ENCODE data around the gene TMEM240. TPM values are rescaled to one million over a fixed set of nuclear protein-coding genes. Genes with fewer than 3 reads are reported as not detected.

The TMEM240 gene
- total RNA-seq, 2 experiments from 2014 or later: 0.76 to 2.1 TPM

GRCh38 chr1:1577367-1578011 is 37.1 kb upstream of the TMEM240 start:
- intact Hi-C loops (cut with micrococcal nuclease; ENCODE audit: unreplicated experiment): no loop called here
- Histone ChIP-seq H3K4me2 (ENCODE audit: low read length) (no peak overlapping the region), H3K79me2 (ENCODE audit: insufficient read depth, low read depth, low read length) (peaks cover 19% of the 10 kb centered on the region), H3K4me3 (ENCODE audit: low read depth, low read length, poor library complexity, severe bottlenecking) (no peak overlapping the region), H4K20me1 (ENCODE audit: insufficient read depth, low read length) (no peaks in the 10 kb centered on the region), H3K27ac (ENCODE audit: low read depth, low read length, poor library complexity, severe bottlenecking) (no peak overlapping the region), H3K4me1 (ENCODE audit: insufficient read depth, low read length, poor library complexity, severe bottlenecking) (peaks cover 7% of the 10 kb centered on the region), H3K9me3 (ENCODE audit: low read length) (no peaks in the 10 kb centered on the region), H3K36me3 (ENCODE audit: insufficient read depth, low read length) (peaks cover 7% of the 10 kb centered on the region), H3K9me2 (ENCODE audit: insufficient read depth, low read length) (no peaks in the 10 kb centered on the region), H2AFZ (ENCODE audit: low read length) (no peak overlapping the region)
- BruUV-seq (replicated peaks): no TSS peak
- ChIA-PET CTCF (ENCODE audit: unreplicated experiment) (no interaction called here), POLR2A (interaction anchor here (0.8 to 1.1 kb wide), 2 partner anchors 11 to 13 kb away, joined by 3 read pairs; no protein-coding TSS in a partner anchor)
- DNase-seq (ENCODE audit: low spot score): no peak
- TF ChIP-seq CTCF (conservative IDR thresholded peaks at IDR 0.05; ENCODE audit: low read length) (no peak), EZH2phosphoT487 (IDR thresholded peaks at IDR 0.05; ENCODE audit: borderline replicate concordance, low read depth, low read length) (no peak)

- POLR2A ChIA-PET: no interaction called here
- CTCF ChIA-PET (ENCODE audit: unreplicated experiment): no interaction called here
Measured at GRCh38 chr1:1574721-1575537, 34.5 kb upstream of the TMEM240 start, which contains the start of gene SSU72. Gene SSU72, minus strand, starts transcription at chr1:1574863. Its CDS starts 306 bp downstream, at chr1:1574557.

More at GRCh38 chr1:1574721-1575537, 34.5 kb upstream of the TMEM240 start, which contains the start of gene SSU72:
- H3K4me2 ChIP-seq (ENCODE audit: low read length): peak within 1 kb of the TSS; percentile 96
- TSS peak; percentile 97 for BruUV-seq (replicated peaks)
- peak within 1 kb of the TSS; percentile 69 for H3K27ac ChIP-seq (ENCODE audit: low read depth, low read length, poor library complexity, severe bottlenecking)
- H3K9me2 ChIP-seq (ENCODE audit: insufficient read depth, low read length): no peaks in the 10 kb centered on the region
- no peak for TF ChIP-seq CTCF (conservative IDR thresholded peaks at IDR 0.05; ENCODE audit: low read length)
- peak within 1 kb of the TSS; percentile 84 for H2AFZ ChIP-seq (ENCODE audit: low read length)
- H3K79me2 ChIP-seq (ENCODE audit: insufficient read depth, low read depth, low read length): peaks cover 44% of the 10 kb centered on the region
- H4K20me1 ChIP-seq (ENCODE audit: insufficient read depth, low read length): no peaks in the 10 kb centered on the region
- peak within 1 kb of the TSS; percentile 88 for H3K4me3 ChIP-seq (ENCODE audit: low read depth, low read length, poor library complexity, severe bottlenecking)
- peaks cover 13% of the 10 kb centered on the region for H3K4me1 ChIP-seq (ENCODE audit: insufficient read depth, low read length, poor library complexity, severe bottlenecking)
- intact Hi-C loops (cut with micrococcal nuclease; ENCODE audit: unreplicated experiment): loop anchor here (5.0 kb wide), 1 partner anchor 42 kb away; the partner anchor contains the start of gene MIB2
- no peaks in the 10 kb centered on the region for H3K9me3 ChIP-seq (ENCODE audit: low read length)
- H3K36me3 ChIP-seq (ENCODE audit: insufficient read depth, low read length): peaks cover 27% of the 10 kb centered on the region
- peak; percentile 96 for DNase-seq (ENCODE audit: low spot score)
